Measurements from ENCODE around the gene ASTN2. TPM values are rescaled to one million over a fixed set of nuclear protein-coding genes. Genes with fewer than 3 reads are reported as not detected.

Gene ASTN2
- total and polyA plus RNA-seq, 2 donors (not counting 3 experiments of a cell fraction or from before 2014, with no cell fraction given) = 1.0 to 1.9 TPM

- H4K20me1 ChIP-seq (replicated peaks; ENCODE audit: control insufficient read depth, extremely low read depth, insufficient read depth, low read length) = no peaks in the 10 kb centered on the region
- no peaks in the 10 kb centered on the region for H3K36me3 ChIP-seq (ENCODE audit: control insufficient read depth in 2 of 2, extremely low read depth in 1 of 2, insufficient read depth in 2 of 2, low read length in 2 of 2)
- dilution Hi-C loops (cut with MboI; ENCODE audit: extremely low pct_ligation_motif_present, low sequenced_read_pairs) = no loop called here
- no peak overlapping the region for H3K9ac ChIP-seq (replicated peaks; ENCODE audit: extremely low read depth, insufficient read depth, low read length)
- no peaks in the 10 kb centered on the region for H3K4me1 ChIP-seq (ENCODE audit: control insufficient read depth, extremely low read depth, insufficient read depth, low read length)
- ChIA-PET CTCF (no interaction called here), POLR2A (no interaction called here)
- no peaks in the 10 kb centered on the region for H3K27me3 ChIP-seq (ENCODE audit: control insufficient read depth in 2 of 2, insufficient read depth in 2 of 2, low read length in 2 of 2)
- no peak overlapping the region for H3K27ac ChIP-seq (ENCODE audit: insufficient read depth, low read depth, low read length)
- no peaks in the 10 kb centered on the region for H3K79me2 ChIP-seq (ENCODE audit: control insufficient read depth, insufficient read depth, low read length)
- TF ChIP-seq, protein P1, sequence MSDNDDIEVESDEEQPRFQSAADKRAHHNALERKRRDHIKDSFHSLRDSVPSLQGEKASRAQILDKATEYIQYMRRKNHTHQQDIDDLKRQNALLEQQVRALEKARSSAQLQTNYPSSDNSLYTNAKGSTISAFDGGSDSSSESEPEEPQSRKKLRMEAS (IDR thresholded peaks at IDR 0.05; ENCODE audit: insufficient read depth, insufficient read length) = no peak
- TF ChIP-seq MYC (IDR thresholded peaks at IDR 0.05; ENCODE audit: low read depth, low read length) (no peak), GATA2 (IDR thresholded peaks at IDR 0.05; ENCODE audit: insufficient read depth, insufficient read length, low read depth, low read length) (no peak), FOS (IDR thresholded peaks at IDR 0.05; ENCODE audit: borderline replicate concordance, insufficient read depth, low read length) (no peak), CTCF (IDR thresholded peaks at IDR 0.05; ENCODE audit: extremely low read depth in 1 of 2, insufficient read depth in 1 of 2, low read depth in 1 of 2, low read length in 2 of 2) (no peak), EZH2 (IDR thresholded peaks at IDR 0.05; ENCODE audit: borderline replicate concordance, low read depth, low read length, severe bottlenecking) (no peak), POLR2A (IDR thresholded peaks at IDR 0.05; ENCODE audit: low read depth, low read length) (no peak), JUN (IDR thresholded peaks at IDR 0.05; ENCODE audit: borderline replicate concordance, insufficient read depth, insufficient read length, low read depth) (no peak), POLR2AphosphoS5 (IDR thresholded peaks at IDR 0.05; ENCODE audit: insufficient read depth, low read depth, low read length) (no peak)
- no peak overlapping the region for H2AFZ ChIP-seq (ENCODE audit: low read depth, low read length)
- DNase-seq (ENCODE audit: low read depth, low spot score) = no peak
- H3K9me3 ChIP-seq (replicated peaks; ENCODE audit: control insufficient read depth, insufficient read depth, low read length) = peaks cover 7% of the 10 kb centered on the region
- no peak overlapping the region for H3K4me2 ChIP-seq (ENCODE audit: insufficient read depth, low read length)
- no TSS peak for BruUV-seq (replicated peaks)
- H3K4me3 ChIP-seq (replicated peaks in 1 of 3; ENCODE audit: insufficient read depth in 1 of 3, low read depth in 1 of 3, low read length in 3 of 3) = no peak overlapping the region
- intact Hi-C loops (cut with micrococcal nuclease) = no loop called here
- no peaks in the 10 kb centered on the region for H3K9me1 ChIP-seq (replicated peaks; ENCODE audit: control insufficient read depth, extremely low read depth, insufficient read depth, low read length)
- FAIRE-seq = no peak
Measured at GRCh38 chr9:116873491-116873890, 541.4 kb downstream of the ASTN2 start.

Measured in endothelial cell of umbilical vein (primary cell).